Measurements from ENCODE around the gene ACBD4.

ACBD4 gene

DNA sequence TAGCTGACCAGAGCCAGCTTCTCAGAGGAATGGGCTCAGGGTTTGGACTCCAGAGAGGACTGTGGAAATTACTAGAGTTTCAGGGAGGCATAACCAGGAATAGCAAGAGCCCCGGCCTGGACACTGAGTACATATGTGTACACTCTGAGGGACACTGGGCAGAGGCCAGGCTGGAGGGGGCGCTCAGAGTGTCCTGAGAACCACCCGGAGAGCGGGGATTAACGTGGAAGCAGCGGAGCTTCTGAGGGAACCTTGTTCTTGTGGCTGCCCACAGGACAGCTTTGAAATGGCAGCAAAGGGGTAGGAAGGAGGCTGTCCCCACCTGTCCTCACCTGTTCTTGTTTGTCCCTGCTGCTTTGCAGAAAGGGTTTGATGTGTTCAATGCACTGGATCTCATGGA lies 31.0 kb upstream of the ACBD4 start:
- DNase-seq (ENCODE audit: low spot score), result no peak

DNA sequence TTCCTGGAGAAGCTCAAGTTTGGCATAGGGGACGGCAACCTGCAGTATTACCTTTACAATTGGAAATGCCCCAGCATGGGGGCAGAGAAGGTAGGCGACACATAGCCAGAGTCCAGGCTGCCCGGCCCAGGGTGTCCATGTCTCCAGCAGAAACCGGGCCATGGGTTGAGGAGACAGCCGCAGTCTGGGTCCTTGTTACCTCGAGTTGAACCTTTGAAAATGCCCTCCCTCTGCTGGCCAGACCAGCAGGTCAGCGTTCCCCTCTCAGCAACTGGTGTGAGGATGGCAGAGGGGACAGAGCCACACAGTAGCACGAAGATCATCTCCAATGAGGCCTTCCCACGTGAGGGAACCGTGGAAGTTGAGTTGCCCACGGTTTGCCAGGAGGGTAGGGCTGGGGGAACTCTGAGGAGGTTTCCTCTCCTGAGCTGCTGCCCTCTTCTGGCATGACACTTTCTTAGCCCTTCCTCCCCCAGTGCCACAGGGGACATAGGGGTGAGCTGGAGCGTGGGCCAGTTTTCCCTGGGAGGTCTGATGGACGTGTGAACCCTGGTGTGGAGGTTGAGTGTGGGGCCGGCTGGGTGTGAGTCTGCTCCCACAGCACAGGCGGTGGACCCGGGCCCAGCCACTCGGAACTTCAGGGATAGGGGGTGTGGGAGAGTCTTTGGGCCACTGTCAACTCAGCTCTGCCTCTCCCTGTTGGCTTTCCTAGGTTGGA lies 30.4 kb upstream of the ACBD4 start:
- no peak for DNase-seq (ENCODE audit: low spot score)

DNA sequence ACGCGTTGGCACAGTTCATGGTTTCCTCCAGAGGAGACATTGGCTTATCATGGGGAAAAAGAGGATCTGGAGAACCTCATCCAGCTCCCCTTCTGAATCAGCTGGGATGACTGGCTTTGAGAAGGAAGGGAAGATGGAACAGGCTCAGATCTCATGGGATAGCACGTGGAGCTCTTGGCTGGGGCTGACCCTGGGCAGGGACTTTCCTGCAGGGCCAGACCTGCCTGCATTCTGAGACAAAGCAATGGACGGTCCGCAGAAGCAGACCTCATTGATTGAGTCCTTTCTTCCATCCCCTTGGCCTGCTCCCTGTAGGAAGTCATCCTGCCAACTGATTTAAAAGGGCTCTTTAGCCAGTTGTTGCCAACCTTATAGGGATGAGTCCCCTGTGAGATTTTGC lies 29.4 kb upstream of the ACBD4 start:
- no peak for DNase-seq (ENCODE audit: low spot score)

DNA sequence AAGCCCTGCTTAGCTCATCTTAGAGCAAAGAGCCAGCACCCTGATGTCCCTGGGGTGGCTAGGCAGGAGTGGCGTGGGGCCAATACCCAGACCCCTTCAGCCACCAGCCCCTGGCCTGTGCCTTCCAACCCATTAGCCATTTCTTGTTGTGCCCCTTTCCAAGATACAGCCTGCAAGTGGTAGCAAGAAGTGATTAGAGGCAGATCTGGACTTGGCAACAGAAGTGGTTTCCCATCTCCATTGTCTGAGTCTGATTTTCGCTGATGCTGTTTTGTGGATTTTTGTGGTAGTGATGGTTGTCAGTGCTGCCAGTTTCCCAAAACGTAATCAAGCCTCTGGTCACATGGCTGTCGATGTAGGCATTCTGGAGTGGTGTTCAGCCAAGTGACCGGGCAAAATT lies 28.9 kb upstream of the ACBD4 start:
- DNase-seq (ENCODE audit: low spot score), result no peak

DNA sequence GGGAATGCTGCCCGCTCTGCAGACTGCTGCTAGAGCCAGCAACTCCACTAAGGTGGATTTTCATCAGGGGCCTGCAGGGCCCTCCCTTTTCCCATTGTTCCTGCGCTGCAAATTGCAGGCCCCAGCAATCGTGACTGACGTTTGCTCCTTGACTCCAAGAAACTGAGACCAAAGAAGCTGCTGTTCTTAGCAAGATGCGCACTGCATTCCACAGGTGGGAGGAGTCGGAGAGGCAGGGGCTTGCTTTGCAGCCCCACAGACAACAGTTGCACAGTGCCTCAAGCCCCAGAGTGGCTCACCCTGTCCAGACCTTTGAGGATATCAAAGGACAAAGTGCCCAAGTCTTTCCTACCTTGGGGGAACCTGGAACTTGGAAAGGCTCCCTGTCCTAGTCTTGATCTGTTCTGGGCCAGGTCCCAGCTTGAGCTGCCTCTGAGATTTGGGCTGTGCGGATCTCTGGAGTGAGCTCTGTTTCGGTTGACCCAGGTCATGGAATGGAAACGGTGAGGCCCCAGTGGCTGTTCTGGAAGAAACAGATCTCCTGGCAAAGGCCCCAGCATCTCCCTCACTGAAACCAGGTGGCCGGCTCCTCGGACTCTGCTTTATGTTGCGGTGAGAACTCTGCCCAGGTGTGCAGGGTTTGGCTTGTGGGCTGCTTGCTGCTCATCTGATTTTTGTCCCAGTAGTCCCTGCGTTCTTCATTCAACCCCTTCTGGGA lies 28.0 kb upstream of the ACBD4 start:
- DNase-seq (ENCODE audit: low spot score), result no peak

DNA sequence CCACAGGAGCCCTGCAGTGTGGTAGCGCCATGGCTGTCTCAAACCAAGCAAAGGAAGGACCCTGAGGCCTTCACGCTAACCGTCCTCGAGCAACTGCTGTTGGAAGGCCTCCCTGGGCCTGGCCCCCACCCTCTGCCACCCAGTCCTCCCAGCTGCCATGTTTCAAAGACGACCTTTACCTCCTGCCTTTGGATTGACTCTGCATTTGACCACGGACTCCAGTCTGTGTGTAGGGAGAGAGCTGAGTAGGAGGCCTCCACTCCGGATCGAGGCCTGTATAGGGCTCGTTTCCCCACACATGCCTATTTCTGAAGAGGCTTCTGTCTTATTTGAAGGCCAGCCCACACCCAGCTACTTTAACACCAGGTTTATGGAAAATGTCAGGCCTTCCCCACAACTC lies 27.4 kb upstream of the ACBD4 start:
- DNase-seq (ENCODE audit: low spot score), result no peak

DNA sequence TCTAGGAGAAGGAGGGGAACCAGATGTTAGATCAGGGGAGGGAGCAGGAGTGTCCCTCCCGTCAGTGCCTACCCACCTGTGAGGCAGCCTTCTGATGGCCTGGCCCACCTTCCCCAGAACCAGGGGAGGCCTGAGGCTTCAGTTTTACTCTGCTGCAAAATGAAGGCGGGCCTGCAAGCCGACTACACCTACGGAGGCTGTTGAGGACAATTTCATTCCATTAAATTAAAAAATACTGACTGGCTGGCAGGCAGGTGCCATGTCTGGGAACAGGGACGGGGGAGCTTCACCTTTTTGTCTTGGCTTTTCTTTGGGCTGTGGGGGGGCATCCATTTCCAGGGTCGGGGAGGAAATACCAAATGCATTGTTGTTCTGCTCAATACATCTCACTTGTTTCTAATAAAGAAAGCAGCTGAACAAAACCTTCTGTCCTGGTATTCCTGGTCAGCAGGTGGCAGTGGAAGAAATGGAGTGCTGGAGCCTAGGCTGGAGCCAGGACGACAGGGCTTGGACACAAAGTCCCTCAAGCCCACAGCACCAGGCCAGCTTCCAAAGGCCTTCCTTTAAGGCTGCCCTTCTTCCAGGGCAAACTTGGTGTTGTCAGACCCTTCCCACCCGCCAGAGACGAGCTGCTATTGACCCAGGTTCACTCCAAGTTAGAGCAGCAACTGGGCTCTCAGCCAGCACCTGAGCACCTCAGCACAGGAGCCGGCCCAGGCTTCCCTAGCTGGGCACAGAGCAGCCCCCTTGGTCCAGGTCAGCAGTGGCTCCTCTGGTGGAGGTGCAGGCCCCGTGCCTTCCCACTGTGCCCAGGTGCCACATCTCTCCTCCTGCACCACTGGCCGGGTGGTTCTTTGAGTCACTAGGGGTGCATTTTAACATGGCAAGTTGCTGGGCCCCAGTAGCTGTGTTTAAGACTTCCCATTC lies 26.6 kb upstream of the ACBD4 start:
- DNase-seq (ENCODE audit: low spot score), result no peak

DNA sequence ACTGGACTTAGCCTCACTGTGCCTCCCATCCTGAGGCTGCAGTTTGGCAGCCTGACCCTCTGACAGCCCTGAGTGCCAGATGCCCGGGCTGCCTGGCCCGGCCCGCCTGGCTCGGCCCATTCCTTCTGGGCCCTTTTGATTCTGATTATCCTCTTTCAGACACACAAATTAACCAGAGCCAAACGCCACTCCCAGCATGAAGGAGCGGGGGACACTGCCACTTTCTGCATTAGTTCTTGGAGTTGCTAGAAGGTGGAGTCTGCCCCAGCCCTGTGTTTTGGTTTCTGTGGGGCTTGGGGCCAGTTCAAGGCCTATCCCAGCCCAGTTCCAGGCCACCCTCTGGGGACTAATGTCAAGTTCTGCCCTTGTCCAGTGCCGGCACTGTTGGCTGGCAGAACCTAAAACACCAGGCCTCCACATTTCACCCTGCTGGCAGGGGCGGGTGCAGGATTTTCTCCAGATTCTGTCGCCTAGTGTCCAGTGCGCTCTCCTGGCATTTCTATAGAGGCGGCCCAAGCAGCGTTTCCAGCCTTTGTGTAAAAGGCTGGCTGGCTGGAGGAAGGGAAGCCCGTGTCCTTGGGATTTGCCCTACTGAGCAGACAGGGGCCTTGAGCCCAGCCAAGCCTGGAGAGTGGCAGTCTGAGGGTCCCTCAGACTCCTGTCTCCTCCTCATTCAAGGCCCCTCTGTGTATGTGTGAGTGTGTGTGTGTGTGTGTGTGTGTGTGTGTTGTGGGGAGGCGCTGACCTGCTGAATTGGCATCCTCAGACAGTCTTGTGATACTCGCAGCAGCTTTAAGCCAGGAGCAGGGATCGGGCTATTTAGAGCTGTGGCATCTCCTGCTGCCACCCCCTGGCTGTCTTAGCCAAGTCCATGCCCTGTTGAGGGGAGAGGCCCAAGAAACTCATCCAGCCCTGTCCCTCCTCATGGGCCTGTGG lies 24.5 kb upstream of the ACBD4 start:
- peak; percentile 55 for DNase-seq (ENCODE audit: low spot score)

DNA sequence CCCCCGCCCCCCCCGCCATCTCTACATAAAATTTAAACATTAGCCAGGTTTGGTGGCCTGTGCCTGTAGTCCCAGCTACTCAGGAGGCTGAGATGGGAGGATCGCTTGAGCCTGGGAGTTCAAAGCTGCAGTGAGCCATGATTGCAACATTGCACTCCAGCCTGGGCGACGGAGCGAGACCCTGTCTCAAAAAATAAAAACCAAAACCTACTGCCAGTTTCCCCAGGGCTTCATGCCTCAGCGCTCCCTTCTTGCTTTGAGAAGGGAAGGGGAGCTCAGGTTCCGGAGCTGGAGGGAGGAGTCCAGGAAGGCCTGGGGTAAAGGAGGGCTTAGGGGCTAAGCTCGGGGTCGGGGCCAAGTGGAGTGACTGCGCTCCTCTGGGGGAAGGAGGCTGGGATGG lies 23.6 kb upstream of the ACBD4 start:
- no peak for DNase-seq (ENCODE audit: low spot score)

DNA sequence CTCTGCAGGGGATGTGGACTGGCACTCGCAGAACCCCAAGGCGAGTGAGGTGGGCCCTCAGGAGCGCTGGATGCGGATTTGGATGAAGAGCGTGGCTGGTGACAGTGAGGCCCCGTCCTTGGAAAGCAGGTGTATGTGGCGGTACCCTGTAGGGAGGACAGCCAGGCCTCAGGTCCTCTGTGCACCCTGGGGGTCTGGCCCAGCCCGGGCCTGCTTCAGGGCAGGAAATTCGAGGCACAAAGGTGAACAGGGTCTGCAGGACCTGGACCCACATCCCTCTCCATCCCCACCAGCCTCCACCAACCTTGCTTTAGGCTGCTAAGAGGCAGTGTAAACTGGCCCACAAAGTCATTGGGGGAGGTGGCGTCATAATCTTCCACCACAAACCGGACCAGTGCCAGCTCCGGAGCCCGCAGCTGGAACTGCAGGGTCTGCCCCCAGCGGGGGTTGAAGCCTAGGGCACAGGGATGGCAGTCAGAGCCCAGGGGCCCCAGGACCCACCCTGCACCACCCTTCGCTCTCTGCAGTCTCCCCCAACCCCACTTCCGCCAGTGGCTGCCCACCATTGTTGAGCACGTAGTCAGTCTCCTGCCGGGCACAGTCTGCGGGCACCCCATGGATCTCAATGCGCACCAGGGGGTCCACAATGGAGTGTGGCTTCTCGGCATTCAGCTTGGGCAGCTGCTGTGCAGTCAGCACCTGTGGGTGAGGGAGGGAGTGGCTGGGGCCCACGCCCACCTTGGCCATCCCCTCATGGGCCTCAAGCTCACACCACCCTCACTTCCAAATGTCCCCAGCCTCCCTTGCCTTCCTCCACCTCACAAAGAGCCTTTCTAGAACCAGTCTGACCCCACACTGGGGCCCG lies 22.7 kb upstream of the ACBD4 start:
- no peak for DNase-seq (ENCODE audit: low spot score)

DNA sequence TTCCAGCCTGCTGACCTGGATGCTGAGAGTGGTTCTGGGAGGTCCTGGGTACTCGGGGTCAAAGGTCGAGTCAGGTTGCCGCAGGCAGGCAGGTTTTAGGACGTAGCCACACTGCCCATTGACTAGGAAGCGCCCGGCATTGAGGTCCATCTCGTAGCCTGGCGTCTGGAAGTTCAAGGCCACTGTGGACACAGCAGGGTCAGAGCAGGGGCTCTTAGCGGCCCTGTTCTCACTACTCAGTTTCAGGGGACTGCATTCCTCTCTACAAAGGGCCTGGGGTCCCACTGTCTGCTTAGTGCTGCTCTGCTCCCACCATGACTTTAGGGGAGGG lies 22.1 kb upstream of the ACBD4 start:
- no peak for DNase-seq (ENCODE audit: low spot score)

DNA sequence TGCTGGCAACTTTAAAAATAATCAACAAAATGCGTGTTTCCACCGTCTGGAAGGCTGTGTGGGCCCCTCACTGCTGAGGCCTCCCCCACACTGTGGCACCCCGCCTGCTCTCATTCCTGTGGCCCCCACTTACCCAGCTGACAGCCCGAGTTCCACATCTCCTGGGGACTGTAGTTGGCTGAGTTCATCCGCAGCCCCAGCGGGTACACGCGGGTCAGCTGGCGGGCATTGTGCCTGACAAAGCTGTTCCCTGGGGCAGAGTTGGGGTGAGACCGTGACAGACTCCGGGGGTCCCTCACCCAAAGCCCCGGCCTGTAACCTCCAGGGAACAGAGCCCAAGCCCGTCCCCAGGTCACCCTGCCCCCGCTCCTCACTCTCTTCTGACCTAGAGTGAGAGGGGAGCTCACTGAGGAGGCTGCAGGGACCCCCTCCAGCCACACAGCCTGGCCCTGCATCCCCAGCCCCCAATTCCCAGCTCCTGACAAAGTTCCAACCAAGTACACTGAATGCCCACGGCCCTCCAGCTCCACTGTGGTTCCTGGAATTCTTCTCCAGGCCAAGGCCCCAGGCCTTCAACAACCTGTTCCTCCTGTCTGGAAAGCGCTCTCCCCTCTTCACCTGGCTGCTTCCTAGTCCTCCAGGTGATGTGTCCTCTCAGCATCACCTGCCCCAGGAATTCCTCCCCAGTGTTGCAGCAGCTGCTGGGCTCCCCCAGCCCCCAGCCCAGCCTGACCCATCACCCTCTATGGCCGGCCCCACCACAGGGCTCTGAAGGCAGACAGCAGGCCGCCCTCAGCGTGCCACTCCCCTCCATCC lies 21.2 kb upstream of the ACBD4 start:
- no peak for DNase-seq (ENCODE audit: low spot score)

DNA sequence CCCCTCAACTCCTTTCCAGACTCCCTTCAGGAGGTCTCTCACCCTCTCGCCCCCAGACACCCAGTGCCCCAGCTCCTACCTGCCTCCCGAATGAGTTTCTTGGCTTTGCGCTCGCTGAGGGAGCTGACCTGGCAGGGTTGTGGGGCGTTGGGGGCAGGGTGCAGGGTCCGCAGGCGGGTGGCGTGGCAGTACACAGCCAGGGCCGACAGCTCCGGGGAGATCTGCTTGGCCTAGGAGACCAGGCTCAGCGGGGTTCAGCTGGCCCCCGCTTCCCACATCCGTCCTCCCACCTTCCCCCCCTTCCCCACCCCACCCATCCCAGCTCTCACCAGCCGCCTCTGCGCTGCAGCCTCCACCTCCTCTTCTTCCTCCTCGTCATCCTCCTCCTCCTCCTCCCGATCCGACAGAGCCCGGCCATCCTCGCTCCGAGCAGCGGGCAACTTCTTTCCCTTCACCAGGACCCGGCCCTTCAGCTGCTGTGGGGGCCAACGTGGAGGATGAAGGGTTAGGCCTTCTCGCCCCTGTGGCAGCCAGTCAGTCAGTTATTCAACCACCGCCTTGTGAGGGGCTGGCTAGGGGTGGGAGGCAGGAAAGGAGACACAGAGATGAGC lies 20.4 kb upstream of the ACBD4 start:
- DNase-seq (ENCODE audit: low spot score), result no peak

DNA sequence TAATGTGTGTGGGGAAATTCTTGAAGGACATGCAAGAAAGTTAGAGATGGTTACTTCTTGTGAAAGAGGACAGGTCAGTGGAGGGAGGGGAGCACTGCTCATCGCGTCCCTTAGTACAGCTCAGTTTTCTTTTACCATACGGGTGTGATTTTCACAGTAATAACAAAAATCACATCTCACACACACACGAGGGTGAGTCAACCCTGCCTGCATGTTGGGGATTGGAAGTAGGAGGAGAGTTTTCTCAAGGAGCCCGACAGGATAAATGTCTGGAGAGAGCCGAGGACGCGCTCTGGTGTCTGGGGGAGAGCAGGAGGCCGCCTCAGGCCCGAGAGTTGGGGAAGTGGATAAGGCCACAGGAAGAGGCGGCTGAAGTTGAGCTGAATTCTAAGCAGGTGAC lies 19.6 kb upstream of the ACBD4 start:
- DNase-seq (ENCODE audit: low spot score), result no peak

DNA sequence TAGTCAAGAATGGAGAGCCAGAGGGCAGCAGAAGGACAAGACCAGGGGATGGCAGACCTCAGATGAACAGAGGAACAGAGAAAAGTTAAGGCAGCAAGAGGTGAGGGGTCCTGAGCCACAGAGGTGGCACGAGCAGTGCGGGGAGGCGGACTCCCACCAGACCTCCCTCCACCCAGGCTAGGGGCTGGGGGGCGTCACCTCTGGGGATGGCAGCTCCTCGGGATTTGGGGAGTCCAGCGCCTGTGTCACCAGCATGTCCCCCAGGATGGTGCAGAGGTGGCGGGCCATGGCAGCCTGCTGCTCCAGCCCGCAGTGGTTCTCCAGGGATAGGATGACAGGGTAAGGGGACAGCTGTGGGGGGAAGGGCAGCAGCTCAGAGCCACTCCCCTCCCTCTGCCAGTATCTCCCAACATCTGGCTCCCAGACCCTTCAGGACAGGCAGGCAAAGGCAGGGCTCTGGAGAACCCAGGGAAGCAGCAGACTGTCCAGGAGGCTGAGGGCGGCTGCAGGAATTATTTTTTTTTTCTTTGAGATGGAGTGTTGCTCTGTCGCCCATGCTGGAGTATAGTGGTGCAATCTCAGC lies 19.0 kb upstream of the ACBD4 start:
- DNase-seq (ENCODE audit: low spot score), result no peak

DNA sequence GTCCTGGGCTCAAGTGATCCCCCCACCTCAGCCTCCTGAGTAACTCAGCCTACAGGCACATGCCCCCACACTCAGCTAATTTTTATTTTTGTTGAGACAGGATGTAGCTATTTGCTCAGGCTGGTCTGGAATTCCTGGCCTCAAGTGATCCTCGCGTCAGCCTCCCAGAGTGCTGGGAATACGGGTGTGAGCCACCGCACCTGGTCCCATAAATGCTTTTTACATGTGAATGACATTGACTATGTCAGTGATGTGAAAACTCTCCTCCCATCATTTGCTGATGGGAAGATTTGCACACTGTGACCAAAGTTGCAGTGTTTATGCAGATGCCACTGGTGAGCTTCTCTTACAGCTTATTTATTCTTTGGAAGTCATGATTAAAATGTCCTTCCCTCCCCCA lies 18.2 kb upstream of the ACBD4 start:
- DNase-seq (ENCODE audit: low spot score), result no peak

DNA sequence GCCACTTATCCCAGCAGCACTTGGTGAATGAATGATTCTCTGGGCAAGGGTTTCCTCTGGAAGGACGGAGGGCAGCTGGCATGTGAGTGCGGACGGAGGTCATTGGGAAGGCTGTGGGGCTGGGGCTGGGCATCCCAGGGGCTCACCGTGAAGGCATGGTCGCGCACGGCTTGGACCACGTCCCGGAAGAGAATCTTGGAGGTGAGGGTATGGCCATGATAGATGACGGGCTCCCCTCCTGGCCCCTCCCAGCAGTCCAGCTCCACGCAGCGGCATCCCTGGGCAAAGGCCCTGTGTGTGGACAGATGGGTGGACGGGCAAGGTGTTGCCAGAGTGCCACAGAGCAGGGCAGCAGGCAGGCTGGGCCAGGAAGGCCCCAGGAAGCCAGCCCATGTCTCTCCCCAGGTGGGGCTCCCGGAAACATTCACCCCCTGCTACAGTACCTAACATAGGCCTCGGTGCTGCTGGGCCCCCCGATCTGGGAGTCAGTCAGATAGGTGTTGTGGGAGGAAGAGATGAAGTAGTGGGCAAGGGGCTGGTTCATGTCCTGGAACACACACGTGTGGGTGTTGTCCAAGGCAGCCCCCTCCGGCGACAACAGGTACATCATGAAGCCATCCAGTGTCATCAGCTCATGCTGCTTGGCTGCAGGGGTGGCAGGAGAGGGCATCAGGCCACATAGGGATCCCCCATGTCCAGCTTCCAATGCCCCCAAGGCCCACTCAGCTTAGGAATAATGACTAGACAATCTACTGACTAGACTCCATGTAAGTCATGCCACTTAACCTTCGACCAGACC lies 17.4 kb upstream of the ACBD4 start:
- no peak for DNase-seq (ENCODE audit: low spot score)

DNA sequence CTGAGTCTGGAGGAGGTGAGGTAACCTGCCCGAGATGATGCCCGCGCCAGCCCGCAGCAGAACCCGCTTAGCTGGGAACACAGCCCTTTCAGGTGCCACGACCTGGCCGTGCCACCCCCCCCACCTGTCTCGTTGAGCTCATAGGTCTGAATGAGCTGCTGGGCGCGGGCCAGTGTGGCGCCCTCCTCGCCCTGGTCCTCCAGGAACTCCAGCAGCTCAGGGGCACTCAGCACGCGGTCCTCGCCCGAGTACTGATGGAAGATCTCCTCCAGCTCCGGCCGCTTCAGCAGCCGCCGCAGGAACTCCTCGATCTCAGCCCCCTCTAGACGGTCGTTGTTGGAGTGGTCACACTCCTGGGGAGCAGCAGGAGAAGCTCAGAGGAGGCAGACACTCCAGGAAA lies 16.8 kb upstream of the ACBD4 start:
- no peak for DNase-seq (ENCODE audit: low spot score)
